DMS114 treated with DMSO at 0.1 percent for 48 hours (cell line): ENCODE results near the gene LEMD1.

Experiments
- DNase-seq: peaks from one replicate; lab custom pipeline; 2025; ENCODE audit not compliant: unreplicated experiment; lab: John Stamatoyannopoulos, UW

The LEMD1 gene

DNA sequence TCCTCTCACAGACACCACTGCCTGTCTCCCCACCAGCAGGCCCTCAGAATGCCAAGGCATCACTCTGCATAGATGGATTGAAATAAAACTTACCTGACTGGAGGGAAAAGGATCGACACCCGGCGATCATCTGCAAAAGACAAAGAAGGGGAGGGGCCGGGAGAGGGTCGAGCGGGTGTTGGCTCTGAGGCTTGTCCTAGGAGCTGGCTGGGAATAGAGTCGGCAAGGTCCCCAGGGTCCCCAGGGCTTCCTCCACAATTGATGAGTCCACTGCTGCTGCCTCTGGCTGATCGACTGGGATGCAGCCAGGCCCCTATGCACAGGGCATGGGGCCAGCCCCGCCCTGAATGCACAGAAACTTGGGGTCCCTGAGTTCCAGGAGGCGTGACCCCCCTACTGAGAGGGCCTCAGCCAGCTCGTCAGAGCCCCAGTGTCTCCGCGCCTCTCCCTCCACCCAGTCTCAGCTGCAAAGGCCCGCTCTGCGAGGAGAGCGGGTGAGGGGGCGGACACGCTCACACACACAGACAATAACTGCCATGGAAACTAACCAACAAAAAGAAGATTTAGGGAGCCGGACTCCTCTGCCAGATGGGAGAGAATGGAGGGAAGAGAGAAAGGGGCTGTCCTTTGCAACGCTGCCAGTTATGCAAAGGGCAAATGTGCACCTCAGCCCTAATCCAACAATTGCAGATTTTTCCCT, 65.3 kb downstream of the LEMD1 start, which contains the start of gene KLHDC8A:
KLHDC8A (minus strand) TSS at position 483 of the 700 bp plus-strand sequence. CDS start 13,318 bp downstream, outside the sequence.
- no peak for DNase-seq

DNA sequence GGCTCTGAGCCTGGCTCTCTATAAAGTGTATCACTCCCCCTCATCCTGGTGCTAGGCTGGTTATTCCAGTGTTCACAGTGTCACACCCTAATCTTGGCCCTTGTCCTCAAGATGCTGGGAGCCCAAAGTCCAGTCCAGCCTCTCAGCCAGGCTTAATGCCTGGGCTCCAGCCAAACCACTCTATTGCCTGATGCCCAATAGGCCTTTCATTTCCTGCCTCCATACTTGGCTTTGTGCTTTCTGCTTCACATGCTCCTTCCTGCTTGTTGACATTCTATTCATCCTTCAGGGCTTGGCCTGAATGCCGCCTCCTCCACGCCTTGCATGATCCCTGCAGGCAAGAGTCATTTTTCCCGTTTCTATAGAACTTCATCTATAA, 66.8 kb downstream of the LEMD1 start:
- DNase-seq: no peak

DNA sequence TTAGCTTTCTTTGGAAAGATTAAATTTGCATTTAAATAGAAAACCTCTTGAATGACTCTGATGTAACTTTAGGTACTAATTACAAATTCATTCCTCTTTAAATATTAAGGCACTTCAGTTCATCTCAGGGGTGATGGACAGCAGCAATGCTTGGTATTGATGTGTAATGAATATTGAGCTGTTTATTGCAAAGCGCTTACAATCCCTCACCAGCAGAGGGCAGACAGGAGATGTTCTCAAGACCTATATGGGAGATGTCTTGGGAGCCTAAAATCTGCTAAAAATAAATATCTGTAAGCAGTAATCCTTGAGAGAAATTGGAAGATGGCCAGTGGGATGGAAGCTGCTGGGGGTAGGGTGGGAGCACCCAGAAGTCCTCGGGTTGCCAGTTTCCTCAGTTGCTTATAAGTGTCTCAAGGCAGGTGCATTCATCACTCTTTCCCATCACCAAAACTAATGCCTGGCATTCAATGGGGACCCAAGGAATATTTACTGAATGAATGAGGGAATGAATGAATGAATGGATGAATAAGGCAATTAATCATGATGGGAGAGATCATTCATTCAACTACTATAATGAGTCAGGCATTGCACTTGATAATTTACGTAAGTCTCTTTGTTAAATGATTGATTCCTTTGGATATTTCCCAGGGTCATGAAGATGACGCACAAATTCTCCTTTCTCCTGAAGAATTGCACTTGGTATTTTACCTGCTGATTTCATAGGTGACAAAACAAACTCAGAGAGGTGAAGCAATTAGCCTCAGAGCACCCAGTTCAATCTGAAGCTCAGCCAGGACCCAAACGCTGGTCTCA, 67.4 kb downstream of the LEMD1 start:
- DNase-seq: peak; percentile 48

DNA sequence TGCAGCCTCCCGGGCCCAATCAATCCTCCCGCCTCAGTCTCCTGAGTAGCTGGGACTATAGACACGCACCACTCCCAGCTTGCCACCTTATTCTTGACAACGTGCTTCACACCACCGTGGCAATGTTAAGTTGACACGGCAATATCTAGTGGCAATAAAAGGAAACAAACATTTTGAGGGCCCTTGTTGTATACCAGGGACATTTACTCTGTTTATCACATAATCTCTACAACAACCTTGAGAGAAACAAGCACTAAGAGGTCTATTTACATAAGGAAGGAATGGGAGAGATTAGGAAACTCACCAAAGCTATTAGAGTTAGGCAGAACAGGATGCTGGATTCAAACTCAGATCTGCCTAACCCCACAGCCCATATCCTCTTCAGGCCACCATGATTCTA, 68.2 kb downstream of the LEMD1 start:
- no peak for DNase-seq

DNA sequence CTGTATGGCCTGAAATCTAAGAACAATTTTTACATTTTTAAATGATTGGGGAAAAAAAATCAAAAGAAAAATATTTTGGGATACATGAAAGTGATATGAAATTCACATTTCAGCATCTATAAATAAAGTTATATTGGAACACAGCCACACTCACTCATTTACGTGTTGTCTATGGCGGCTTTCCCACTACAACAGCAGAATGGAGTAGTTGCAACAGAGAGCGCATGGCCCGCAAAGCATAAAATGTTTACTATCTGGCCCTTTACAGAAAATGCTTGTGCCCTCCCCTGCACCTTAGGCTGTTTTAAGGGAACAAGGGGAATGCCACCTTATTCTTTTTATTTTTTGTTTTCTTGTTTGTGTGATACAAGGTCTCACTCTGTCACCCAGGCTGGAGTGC, 68.7 kb downstream of the LEMD1 start:
- no peak for DNase-seq

DNA sequence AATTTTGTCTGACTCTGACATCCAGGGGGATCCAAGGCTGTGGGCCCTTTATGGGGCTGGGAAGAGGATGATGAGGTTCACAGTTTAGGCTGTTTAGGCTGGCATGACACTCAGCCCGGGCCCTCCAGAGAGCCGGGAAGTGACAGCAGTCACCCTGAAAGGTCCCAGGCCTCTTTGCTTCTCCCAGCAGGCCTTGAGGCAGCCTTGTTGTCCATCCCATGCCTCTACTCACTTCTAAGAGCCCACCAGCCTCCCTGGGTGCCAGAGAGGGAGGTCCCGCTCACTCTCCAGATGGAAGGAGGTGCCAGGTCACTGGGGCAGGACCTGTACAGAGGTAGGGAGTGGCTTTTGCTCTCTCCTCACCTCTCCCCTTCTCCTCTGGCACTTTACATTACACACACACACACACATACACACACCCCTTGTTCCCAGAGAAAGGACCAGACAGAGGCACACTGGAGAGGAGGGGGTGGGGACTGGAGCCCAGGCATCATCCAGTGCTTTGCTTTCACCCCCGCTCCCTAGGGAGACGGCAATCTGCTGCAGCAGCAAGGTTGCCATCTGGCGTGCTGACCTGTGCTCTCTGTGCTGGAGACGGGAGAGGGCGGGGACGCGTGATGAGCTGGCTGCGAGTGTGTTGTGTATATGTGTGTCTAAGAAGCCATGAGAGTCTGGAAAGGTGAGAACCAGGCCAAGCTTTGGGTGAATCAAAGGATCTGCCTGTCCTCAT, 69.7 kb downstream of the LEMD1 start:
- DNase-seq: no peak

DNA sequence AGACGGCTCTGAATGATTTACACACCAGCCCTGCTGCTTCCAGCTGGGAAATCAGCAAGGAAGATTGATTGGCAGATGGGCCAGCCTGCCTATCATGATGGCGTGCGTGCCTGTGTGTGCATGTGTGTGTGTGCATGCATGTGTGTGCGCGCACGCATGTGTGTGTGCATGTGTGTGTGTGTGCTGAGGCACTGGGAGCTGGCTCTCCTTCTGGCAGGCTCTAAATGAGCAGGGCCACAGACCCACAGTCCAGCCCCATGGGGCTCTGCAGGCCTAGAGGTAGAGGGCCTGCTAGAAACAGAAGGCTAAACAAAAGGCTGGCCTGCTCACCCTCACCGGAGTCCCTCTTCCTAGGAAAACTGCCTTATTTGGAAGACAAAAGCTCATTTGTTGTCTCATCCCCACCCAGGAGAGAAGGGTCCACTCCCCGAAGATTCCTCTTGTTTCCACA, 71.1 kb downstream of the LEMD1 start:
- DNase-seq: no peak

DNA sequence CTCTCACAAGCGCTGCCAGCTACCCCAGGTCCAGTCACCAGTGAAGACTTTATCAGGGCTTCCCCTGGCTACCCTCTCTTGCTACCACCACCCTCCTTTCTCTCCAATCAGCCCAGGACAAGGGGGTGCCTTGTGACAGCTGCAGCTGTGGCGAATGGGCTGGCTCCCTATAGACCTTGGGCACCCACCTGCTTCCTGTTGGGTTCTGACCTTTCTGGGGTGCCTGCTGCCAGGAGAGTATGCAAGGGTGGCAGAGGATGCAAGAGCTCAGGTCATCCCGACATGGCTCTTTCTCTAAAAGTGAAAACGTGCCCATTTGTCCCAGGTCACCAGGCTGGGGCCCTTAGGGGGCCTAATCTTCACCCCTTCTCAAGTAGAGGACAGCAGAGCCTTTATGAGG, 71.7 kb downstream of the LEMD1 start:
- no peak for DNase-seq

DNA sequence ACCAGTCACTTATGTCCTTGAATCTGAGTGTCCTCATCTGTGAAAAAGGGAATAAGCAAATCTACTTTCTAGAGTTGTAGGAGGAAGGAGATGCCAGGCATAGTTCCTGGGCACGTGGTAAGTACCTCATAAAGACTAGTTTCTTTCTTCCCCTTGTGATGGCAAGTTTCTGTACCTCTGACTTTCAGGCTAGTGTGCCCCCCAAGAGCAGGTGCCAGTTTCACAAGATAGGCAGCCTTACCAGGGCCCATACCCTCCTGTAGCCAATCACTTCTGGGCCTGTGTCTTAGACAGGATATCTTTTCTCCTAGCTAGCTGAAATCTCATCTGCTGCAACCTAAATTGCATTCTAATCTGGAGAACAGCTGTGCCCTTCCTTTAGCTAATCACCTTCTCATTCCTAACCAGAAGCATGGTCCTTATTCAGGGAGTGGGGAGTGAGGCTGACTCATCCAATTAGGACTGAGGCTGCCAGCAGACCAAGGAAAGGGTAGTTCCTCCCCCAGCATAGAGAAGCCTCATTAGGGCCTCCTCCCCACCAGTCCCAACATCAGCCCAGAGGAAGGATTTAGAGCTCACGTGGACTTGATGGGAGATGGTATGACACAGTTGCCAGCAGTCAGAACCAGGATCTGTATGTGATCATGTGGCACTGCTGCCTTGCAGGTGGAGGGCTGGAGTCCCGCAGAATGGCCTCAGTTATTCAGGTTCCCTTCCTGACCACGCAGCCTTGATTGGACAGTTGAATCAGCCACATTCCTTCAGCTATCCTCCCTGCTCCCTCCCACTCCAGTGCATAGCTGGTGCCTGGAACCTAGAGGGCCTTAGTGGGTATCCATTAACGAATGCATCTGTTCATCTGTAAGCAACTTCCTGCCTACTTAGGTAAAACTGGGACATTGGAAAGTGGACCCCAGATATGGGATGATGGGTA, 73.0 kb downstream of the LEMD1 start:
- DNase-seq: no peak

DNA sequence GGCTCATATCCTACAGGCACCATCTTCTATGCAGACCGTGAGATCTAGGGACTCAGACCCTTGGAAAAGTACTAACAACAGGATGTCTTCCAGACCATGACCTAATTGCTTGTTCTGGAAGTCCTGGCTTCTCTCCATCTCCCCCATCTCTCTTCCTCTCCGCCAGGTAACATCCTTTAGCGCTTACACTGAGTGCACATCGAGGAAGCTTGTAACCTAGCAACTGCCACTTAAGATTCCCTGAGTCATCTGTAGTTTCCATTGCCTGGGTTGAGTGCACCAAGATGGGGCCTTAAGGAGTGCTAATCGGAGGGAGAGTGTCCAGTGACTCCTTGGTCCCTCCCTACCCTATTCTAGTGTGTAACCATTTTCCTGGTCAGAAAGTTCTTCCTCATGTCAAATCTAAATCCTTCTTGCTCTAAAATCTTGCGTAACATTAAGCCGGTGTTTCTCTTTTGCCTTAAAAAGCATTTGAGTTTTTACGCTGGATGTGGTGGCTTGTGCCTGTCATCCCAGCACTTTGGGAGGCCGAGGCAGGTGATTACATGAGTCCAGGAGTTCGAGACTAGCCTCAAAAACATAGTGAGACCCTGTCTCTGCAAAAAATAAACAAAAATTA, 74.8 kb downstream of the LEMD1 start:
- no peak for DNase-seq

DNA sequence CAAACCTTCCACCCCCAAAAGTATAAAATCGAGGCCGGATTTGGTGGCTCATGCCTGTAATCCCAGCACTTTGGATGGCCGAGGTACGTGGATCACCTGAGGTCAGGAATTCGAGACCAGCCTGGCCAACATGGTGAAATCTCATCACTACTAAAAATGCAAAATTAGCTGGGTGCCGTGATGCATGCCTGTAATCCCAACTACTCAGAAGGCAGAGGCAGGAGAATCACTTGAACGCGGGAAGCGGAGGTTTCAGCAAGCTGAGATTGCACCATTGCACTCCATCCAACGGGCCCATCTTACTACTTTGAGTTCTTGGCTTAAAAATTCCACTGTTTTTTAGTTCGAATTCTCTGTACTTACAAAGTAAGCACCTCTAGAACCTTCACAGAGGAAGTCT, 76.1 kb downstream of the LEMD1 start:
- DNase-seq: no peak

DNA sequence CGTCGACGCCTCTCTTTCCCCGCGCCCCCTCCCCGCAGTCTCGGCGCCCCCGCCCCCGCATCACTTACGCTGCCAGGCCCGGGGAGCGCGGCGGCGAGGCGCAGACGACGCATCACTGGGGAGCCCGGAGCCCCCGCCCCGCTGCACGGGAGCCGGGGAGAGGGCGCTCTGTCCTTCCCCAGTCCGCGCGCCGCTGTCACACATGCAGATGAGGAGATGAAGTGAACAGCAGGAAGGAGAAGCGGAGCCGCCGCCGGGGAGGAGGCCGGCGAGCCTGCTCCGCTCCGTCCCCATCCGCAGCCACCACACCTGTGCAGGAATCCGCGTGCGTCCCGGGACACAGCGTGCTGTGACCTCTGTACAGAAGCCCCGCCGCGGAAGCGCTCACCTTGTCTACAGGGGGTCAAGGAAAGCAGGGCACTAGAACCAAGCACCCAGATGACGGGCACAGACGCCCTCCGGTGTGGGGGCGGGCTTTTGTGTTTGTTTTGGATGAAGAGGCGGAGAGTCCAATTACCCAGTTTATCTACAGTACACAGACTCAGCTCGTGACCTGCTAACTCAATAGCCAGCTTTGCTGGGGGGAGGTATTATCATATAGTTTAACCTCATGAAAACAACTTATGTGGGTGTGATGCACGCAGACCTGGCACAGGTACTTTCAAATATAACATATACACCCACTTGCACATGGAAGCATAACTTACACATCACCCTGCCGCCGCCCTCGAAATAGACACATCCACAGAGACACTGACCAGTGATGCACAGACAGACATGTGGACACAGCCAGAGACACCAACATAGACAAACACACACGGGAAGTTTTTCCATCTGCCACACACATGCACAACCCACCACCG, 77.6 kb downstream of the LEMD1 start:
- no peak for DNase-seq

DNA sequence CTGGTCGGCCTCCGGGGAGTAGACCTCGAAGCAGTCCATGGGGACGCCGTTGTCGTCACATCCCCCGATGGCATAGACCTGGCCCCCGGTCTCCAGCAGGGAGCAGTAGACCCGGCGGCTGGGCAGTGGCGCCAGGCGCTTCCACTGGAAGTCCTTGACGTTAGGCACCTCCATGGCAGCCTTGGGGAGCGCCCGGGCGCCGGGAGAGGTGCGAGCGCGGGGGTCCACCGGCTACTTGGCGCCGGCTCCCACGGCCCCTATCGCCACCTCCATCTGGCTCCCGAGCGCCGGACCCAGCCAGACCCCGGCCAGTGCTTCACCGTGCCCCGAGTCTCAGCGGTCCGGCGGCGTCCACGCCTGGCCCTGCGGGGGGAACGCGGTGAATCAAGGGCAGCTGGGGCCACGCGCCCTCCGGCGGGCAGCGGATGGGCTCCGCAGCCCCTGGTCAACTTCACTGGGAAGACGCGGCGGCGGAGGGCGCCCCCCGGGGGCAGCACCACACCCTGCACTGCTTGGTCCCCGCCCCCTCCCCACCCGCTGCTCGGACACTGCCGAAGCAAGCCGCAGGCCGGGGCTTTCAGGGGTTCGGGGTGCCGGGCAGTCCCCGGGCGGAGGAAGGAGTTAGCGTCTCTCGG, 78.3 kb downstream of the LEMD1 start:
- no peak for DNase-seq

DNA sequence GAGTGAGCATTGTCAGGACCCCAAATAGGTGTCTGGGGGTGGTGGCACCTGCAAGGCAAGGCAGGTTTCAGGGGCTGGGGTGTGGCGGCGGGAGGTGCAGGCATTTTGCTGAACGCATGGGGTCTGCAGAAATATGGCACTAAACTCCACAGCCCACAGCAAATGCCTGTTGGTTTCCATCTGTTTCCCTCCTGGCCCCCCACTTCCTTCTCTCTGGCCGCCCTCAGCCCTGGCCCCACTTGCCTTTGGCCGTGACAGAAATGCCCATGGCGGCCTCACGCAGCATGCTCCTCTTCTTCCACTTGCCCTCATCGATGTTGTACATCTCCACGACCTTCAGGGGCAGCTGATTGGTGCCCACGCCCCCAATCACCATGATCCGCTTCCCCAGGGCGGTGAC, 78.9 kb downstream of the LEMD1 start:
- no peak for DNase-seq

DNA sequence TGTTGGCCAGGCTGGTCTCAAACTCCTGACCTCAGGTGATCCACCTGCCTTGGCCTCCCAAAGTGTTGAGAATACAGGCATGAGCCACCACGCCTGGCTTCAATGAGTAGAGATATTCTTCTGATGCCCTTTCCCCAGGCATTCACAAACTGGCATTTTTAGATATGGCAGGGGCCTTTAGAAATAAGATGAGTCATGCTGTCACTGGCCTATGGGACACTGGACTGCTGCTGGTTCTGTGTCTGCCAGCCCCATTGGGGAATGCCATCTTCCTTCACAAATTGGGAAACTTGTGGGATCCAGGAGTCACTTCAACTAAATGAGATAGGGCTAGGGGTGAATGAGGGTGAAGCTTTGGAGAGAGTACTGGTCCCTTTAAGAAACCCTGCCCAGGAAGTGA, 81.2 kb downstream of the LEMD1 start:
- no peak for DNase-seq

DNA sequence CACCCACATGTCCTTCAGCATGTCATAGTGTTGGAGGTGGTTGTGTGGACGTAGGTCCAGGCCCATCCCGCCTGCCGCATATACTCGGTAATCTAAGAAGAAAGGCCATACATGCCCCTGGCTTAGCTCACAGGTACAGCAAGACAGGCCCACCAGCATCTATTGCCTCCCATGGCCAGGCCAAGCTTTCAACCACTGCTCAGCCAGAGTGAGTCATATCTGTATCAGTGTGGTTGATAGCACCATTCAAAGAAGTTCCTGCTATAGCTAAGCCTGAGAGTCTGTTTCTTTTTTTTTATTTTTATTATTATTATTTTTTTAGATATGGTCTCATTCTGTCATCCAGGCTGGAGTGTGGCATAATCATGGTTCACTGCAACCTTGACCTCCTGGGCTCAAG, 82.1 kb downstream of the LEMD1 start:
- no peak for DNase-seq

DNA sequence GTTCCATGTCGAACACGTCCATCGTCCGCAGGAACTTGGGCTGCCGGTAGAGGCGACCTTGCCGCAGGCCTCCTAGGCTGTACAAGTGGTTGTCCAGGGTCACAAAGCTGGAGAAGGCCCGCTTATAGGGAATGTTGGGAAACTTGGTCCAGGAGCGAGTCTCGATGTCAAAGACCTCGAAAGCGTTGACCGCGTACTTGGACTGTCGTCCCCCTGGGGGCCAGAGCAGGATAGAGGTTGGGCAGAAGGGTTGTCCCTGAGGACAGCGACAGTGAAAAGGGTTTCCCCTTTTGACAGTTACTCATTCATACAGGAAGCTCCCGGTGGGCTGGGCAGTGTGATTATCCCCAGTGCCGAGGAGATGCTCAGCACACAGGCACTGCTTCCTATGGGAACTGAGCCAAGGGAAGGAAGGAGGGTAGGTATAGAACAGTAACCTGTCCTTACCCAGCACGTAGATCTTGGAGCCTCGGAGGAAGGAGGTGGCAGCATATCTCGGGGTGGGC, 82.6 kb downstream of the LEMD1 start:
- no peak for DNase-seq

DNA sequence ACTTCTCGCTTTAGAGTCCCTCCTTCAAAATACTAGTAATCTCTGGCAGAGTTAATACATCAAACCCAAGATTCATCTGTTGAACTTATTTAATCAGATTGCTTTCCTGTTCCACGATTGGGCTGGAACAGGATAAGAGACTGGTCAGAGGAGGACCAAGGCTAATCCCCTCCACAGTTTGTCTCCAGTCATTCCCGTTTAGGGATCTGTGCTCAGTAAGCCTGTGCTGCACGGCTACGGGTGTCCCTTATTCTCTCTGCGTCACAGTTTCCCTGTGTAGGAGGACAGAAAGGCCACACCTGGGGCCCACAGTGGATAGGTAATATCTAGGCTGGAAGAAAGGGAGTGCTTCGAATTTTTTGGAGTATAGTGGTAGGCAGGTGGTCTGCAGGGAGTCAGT, 83.8 kb downstream of the LEMD1 start:
- DNase-seq: no peak

DNA sequence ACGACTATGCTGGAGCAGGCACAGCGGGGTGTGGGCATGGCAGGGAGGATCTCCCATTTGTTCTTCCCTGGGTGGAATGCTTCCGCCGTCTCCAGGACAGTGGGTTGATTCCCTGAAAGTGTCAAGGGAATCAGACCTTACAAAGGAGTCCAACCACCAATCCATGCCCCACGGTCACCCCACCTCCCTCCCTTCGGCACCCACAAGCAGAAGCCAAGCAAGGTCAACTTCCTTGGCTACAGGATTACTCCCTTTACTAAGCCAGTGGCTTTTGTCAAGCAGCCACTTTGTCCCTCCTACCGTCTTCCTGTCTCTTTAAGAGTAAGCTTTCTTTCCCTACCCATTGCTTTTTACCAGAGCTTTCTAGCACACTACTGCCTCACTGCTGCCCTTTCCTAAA, 84.4 kb downstream of the LEMD1 start:
- DNase-seq: no peak
